Activated CD8-positive, alpha-beta memory T cell treated with anti-CD3 and anti-CD28 coated beads for 1 hour (primary cell): ENCODE data around the gene KNSTRN.
A peak's percentile ranks its signal among the peaks of the same experiment; 100 is the strongest.

Experiments used
- DNase-seq, 2 donors: peaks; one replicate each; pipeline ENCODE4 v3.0.0-alpha.2; 2020; ENCODE audit warnings: low read depth in 1 of 2; ENCODE audit errors: extremely low read depth in 1 of 2

KNSTRN gene

GRCh38 chr15:40382580-40383456 is at the start of gene KNSTRN:
KNSTRN (plus strand) TSS chr15:40382721; CDS start chr15:40382836, 115 bp downstream.
- peak; percentile 84 to 87 for DNase-seq

DNA sequence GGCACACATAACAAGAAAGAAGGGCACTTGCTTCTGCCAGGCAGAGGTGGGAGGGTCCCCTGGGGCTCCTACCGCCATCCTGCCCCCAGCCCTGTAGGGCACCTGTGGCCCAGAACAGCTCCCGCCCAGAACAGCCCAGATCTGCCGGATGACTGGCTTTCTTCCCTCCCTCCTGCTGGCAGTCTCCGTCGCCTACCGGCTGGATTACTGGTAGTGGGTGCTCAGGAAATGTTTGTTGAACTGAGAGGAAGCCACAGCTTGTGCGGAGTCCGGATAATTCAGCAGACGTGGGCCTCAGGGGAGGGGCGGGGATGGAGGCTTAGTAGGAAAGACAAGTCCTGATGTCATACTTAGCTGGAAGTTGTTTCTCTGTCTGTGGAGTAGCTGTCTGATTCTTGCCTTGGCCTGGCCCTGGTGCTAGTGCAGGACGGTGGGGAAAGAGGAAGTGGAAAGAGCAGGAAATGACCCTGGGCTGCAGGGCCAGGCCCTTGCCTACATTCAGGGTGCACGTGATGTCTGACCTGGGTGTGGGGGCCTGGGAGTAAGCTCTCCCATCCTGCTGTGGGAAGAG is 48.5 kb upstream of the KNSTRN start:
- DNase-seq: no peak

- DNase-seq: no peak
These were observed 48.0 kb upstream of the KNSTRN start for GRCh38 chr15:40334541-40334940.

- no peak for DNase-seq
These were observed 47.4 kb upstream of the KNSTRN start for GRCh38 chr15:40334941-40335795.

DNA sequence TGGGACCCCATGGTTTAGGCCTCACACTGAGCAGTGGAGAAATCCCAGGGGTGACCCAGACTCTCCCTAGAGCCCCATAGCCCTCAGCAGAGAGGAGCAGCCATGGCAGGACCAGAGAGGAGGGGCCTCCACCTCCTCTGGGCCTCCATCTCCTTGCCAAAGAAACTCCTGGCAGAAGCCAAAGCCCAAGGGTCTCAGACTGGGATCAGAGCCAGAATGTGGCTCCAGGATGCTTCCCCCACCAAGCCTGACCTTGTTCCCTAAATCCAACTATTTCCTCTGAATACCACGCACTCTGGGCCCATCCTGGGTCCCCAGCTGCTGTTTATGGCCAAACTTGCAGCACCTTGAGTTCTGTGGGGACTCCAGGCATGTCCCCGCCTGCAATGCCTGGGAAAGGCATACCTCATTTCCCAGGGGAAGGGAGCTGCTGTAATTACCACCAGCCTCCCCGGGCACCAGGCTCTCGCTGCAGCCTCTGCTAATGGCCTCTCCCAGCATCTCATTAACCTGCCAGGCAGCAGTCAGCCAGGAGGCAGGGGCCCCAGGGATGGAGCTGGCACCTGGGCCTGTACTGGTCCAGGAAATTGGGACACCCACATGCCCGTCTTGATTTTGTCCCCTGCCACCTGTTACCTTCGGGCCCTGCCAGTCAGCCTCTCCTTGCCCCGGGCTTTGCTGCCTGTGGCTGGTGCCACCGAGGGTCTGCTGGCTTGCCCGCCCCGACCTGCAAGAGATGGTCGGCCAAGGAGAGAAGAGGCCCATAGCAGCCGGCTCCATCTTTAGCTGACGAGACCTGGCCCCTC is 46.4 kb upstream of the KNSTRN start:
- no peak for DNase-seq

GRCh38 chr15:40336744-40337122 is 45.8 kb upstream of the KNSTRN start:
- no peak for DNase-seq

DNA sequence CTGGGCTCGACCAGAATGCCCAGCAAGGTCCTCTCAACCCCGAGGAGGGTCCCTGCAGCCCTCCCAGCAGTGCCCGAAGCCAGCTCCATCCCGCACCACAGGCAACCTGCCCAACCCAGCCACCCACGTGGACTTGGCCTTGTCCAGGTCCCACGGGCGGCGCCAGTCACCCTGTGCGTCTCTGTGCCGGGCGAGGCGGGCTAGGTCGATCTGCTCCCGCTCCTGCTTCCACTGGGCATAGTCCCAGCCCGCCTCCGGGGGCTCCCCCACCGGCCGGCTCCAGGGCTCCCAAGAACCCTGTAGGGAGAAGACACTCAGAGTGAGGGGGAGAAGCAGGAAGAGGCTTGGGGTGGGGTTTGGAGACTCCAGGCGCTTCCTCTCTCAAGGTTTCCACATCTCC is 44.9 kb upstream of the KNSTRN start:
- DNase-seq: no peak

DNA sequence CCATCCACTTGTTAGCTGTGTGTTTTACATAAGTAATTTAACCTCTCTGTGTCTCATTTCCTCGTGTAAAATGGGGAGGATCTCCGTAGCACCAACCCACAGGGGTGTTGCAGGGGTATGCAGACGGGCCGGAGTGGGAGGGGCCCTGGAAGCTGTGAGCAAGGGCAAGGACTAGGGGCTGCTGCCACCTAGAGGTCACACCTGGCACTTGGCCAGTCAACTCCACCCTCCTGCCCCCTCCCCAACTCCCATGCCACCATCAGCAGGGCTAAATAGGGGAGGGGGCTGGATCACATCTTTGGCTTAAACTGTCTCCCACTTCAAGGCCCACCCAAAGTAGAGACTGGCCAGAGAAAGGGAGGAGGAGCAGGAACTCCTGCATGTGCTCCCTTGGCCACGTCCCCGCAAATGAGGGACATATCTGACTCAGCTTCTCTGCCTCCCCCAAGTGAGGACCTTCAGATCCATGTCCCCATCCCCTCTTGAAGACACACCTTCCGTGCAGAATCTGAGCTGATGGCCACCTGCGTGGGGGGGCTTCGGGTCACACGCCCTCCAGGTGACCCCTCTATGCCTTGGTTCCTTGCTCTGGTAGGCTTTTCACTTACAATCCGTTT is 44.4 kb upstream of the KNSTRN start:
- peak; percentile 40 to 62 for DNase-seq

- no peak for DNase-seq
These were observed 43.5 kb upstream of the KNSTRN start for GRCh38 chr15:40338921-40339620.

GRCh38 chr15:40339621-40339945 is 42.9 kb upstream of the KNSTRN start:
- DNase-seq: no peak

DNA sequence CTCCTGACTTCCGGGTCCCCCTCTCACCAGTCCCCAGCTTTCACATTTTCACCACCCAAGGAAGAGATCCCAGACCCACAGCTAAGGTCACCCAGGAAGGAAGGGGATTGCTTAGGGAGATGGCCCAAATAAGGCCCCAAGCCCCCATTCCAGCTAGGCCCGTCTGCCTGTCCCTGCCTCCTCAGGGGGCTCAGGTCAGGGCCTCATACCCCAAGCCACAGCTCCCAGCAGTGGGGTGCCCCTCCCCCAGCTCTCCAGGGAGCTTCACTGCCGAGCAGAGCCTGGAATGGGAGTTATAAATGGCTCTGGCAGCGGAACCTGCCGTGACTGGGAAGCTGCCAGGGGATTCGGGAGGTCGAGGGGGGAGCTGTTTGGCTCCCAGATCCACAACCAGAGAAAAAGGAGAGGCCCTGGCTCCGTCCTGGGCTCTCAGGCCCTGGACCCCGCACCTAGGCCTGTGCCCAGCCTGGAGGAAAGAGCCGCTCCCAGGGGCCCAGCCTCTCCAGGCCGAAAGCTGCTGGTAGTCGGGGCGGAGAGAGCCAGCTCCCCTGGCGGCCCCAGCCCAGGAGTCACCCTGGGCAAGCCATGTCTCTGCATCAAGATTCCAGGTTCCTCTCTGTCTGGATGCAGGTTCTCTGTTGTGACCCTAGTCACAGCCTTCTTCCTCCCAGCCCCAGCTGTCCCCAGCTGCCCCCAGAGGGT is 42.3 kb upstream of the KNSTRN start:
- DNase-seq: no peak

- DNase-seq: no peak
These were observed 41.7 kb upstream of the KNSTRN start, which contains the start of gene CCDC9B for GRCh38 chr15:40340740-40341400. CCDC9B (minus strand) TSS chr15:40340939; CDS start chr15:40340819, 120 bp downstream.

DNA sequence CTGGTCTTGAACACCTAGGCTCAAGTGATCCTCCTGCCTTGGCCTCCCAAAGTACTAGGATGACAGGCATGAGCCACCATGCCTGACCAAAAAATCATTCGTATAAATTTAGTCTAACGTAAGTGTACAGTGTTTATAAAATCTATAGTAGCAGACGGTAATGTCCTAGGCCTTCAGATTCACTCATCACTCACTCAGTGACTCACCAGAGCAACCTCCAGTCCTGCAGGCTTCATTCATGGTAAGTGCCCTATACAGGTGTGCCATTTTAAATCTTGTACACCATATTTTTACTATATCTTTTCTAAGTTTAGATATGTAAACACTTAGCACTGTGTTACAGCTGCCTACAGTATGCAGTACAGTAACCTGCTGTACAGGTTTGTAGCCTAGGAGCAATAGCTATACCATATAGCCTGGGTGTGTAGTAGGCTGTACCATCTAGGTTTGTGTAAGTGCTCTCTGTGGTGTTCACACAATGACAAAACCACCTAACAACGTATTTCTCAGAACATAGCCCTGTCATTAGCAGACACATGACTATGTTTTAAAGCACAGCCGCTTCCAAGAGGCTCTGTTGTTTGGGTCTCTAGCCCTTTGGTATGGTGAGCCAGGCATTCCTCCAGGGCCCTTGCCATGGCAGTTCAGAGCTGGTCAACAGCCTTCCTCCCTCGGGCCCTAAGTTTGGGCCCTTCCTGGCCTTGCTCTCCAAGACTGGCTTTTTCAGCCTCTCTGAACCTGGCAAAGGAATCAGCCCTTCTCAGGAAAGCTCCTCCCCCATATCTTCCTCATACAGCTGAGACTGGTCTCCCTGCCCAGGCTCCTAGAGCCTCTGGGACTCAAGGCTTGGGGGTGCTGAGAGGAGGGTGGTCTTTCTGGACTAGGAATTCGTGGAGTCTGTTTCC is 39.9 kb upstream of the KNSTRN start:
- DNase-seq: no peak

DNA sequence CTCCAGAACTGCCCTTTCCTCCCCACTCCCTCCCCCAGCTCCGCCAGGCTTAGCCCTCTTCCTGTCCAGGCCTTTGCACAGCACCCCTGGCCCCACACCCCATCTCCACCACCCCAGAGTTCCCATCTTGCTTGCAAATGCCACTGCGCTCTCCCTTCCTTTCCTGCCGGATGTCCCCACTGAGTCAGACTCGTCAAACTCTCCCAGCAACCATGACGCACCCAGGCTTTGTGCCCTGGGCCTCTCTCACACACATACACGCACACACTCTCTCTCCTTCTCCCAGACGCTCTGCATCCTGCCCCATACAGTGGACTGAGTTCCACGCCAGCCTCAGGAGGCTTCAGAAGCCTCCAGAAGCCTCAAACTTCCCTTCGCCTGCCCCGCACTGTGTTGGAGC is 39.0 kb upstream of the KNSTRN start:
- DNase-seq: no peak

DNA sequence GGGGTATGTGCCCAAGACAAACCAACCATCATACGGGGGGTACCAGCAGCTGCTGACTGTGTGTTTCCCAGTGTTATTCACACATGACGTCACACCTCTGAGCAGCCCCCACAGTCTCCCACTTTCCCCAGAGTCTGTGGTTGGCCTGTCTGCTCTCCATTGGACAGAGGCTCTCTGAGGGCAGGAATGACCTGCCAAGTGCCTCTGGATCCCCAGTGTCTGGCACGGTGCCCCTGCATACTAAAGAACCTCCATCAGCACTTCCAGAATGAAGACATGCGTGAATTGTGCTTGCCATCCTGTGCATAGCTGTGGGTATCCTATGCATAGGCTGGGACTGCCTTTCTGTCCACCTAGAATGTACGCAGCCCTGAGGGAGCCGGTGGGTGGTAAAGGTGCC is 38.3 kb upstream of the KNSTRN start:
- no peak for DNase-seq

DNA sequence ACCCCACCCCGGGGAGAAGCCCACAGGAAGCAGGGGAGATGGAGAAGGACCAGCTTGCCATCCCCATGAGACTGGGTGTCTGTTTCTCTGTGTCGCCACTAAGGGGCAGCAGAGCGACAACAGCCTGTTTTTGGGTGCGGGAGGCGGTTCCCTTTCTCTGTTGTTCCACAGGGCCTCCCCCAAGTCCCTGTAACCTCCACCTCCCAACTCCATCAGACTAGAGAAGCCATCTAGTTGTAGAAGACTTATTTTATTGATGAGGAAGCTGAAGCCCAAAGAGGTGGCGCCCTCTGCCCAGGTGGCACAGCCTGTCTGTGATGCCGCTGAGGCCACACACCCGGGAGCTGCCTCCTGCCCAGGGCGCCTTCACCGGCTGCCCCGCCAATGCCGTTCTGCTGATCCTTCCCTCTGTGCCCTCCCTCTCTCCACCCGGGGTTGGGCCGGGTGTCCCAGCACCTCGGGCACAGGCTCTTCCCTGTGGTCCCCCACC is 37.8 kb upstream of the KNSTRN start:
- DNase-seq: peak in 1 of 2 donors; percentile 51

DNA sequence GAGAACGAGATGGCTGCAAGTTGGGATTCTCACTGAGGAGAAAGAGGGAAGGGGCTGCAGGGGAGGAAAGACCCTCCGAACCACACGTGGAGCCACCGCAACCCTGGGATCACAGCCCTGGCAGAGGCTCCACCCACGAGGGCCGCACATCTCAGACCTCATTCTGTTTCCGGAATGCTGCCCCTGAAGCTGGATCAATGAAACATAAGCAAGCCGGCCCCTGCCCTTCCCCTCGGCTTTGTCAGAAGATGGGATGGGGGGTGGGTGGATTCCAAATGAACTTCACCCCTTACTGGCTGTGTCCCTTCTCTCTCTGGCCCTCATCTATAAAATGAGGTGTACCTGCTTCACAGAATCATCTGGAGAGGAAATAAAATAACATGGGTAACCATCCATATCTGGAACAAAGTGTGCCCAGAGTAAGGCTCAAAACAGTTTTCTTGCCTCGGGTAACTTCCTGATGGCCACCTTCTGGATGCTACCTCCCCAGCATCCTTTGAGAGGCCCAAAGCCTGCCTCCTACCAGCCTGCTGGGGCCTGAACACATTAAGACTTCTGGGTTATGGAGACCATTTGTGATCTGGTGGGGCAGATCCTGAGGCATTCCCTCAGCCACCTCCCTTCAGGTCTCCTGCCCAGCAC is 37.2 kb upstream of the KNSTRN start:
- no peak for DNase-seq
